Loucy (cell line): ENCODE results near the gene SPEG.

Experiments used
- H2AFZ ChIP-seq: fragments of 200-600 bp; sonication (generic); 2 replicates; pipeline ENCODE4 v1.6.0; 2016; ENCODE audit warnings: antibody characterized with exemption, mild to moderate bottlenecking, low read length, moderate library complexity
- H3F3A ChIP-seq: fragments of 200-600 bp; 2 replicates; pipeline ENCODE4 v1.6.0; 2016; ENCODE audit warnings: antibody characterized with exemption, low read depth, mild to moderate bottlenecking
- H3K27me3 ChIP-seq: fragments of 200-600 bp; sonication (generic); 2 replicates; pipeline ENCODE4 v1.6.1; 2014; ENCODE audit warnings: low read length, mild to moderate bottlenecking; ENCODE audit not compliant: insufficient read depth, poor library complexity, severe bottlenecking
- H3K36me3 ChIP-seq: fragments of 200-600 bp; sonication (generic); 2 replicates; pipeline ENCODE4 v1.6.1; 2016; ENCODE audit warnings: low read length; ENCODE audit not compliant: insufficient read depth
- H3K4me1 ChIP-seq: fragments of 200-600 bp; sonication (generic); 2 replicates; pipeline ENCODE4 v1.5.1; 2014; ENCODE audit warnings: low read length, mild to moderate bottlenecking; ENCODE audit not compliant: insufficient read depth, poor library complexity, severe bottlenecking
- H3K4me2 ChIP-seq: fragments of 200-600 bp; sonication (generic); 2 replicates; pipeline ENCODE4 v1.6.0; 2014; ENCODE audit warnings: antibody characterized with exemption, low read length, low read depth, mild to moderate bottlenecking; ENCODE audit not compliant: poor library complexity, severe bottlenecking
- H3K4me3 ChIP-seq: fragments of 200-600 bp; sonication (generic); 2 replicates; pipeline ENCODE4 v1.5.1; 2014; ENCODE audit warnings: low read length, mild to moderate bottlenecking, mixed read lengths; ENCODE audit not compliant: poor library complexity, severe bottlenecking
- H3K79me2 ChIP-seq: fragments of 200-600 bp; sonication (generic); 2 replicates; pipeline ENCODE4 v1.6.1; 2014; ENCODE audit warnings: low read length; ENCODE audit not compliant: insufficient read depth
- H3K9ac ChIP-seq: fragments of 200-600 bp; sonication (generic); 2 replicates; pipeline ENCODE4 v1.6.0; 2014; ENCODE audit warnings: mild to moderate bottlenecking, low read depth, low read length, moderate library complexity; ENCODE audit not compliant: poor library complexity, severe bottlenecking
- H3K9me2 ChIP-seq: fragments of 200-600 bp; sonication (generic); replicated peaks from 2 replicates; pipeline ENCODE4 v1.6.1; 2016; ENCODE audit warnings: low read depth, low read length, mixed read lengths
- H3K9me3 ChIP-seq: fragments of 200-600 bp; sonication (generic); 2 replicates; pipeline ENCODE4 v1.6.1; 2014; ENCODE audit warnings: mild to moderate bottlenecking, antibody characterized with exemption, low read length, low read depth; ENCODE audit not compliant: insufficient read depth
- H4K20me1 ChIP-seq: fragments of 200-600 bp; sonication (generic); 2 replicates; pipeline ENCODE4 v1.6.0; 2014; ENCODE audit warnings: antibody characterized with exemption, low read length, mild to moderate bottlenecking; ENCODE audit not compliant: insufficient read depth, poor library complexity, severe bottlenecking
- EZH2phosphoT487 ChIP-seq: fragments of 200-600 bp; IDR thresholded peaks from 2 replicates; pipeline ENCODE4 v1.6.1; 2018; ENCODE audit warnings: antibody characterized with exemption, mild to moderate bottlenecking, moderate library complexity, borderline replicate concordance
- TF ChIP-seq, protein P1 (sequence below): fragments of 200-600 bp; sonication (generic); conservative IDR thresholded peaks from 2 replicates; pipeline ENCODE4 v1.5.1; 2014; ENCODE audit warnings: mild to moderate bottlenecking, antibody characterized with exemption, low read length

SPEG gene

DNA sequence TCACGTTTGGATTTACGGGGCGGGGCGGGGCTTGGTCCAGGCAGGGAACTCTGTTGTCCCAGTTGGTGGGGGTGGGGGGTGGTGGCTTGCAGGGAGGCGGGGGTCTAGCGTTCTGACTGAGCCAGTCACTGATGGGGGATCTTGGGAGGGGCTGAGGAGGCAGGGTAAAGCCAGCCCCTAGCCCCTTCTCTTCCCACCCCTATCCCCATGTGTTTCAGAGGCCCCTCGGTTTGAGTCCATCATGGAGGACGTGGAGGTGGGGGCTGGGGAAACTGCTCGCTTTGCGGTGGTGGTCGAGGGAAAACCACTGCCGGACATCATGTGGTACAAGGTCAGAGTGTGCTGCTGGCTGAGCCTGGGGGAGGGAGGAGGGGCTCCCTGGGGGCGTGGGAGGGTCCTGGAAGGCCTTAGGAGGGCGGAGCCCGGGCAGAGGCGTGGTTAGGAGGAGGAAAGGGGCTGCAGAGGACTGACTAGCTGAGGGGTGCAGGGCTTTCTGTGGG, 42.1 kb downstream of the SPEG start:
- Histone ChIP-seq H3K36me3 (no peaks in the 10 kb centered on the region), H3K79me2 (no peaks in the 10 kb centered on the region), H2AFZ (no peak overlapping the region), H3K4me2 (no peak overlapping the region), H3K4me1 (no peaks in the 10 kb centered on the region), H3K9ac (no peak overlapping the region), H3F3A (no peaks in the 10 kb centered on the region), H3K9me3 (no peaks in the 10 kb centered on the region), H3K9me2 (no peaks in the 10 kb centered on the region), H3K27me3 (no peaks in the 10 kb centered on the region), H3K4me3 (no peak overlapping the region), H4K20me1 (no peaks in the 10 kb centered on the region)
- TF ChIP-seq, protein P1, sequence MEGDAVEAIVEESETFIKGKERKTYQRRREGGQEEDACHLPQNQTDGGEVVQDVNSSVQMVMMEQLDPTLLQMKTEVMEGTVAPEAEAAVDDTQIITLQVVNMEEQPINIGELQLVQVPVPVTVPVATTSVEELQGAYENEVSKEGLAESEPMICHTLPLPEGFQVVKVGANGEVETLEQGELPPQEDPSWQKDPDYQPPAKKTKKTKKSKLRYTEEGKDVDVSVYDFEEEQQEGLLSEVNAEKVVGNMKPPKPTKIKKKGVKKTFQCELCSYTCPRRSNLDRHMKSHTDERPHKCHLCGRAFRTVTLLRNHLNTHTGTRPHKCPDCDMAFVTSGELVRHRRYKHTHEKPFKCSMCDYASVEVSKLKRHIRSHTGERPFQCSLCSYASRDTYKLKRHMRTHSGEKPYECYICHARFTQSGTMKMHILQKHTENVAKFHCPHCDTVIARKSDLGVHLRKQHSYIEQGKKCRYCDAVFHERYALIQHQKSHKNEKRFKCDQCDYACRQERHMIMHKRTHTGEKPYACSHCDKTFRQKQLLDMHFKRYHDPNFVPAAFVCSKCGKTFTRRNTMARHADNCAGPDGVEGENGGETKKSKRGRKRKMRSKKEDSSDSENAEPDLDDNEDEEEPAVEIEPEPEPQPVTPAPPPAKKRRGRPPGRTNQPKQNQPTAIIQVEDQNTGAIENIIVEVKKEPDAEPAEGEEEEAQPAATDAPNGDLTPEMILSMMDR: no peak
- TF ChIP-seq EZH2phosphoT487: no peak

DNA sequence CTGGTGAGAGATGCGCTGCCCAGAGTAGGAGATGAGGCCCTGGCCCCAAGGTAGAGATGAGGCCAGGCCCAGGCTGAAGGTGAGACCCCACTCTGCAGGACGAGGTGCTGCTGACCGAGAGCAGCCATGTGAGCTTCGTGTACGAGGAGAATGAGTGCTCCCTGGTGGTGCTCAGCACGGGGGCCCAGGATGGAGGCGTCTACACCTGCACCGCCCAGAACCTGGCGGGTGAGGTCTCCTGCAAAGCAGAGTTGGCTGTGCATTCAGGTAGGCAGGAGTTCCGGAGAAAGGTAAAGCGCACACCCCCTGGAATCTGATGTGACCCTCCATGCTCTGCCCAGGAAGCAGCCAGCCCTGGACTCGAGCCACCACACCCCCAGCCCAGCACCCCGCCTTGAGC, 42.5 kb downstream of the SPEG start:
- Histone ChIP-seq H2AFZ (no peak overlapping the region), H4K20me1 (no peaks in the 10 kb centered on the region), H3K4me2 (no peak overlapping the region), H3K36me3 (no peaks in the 10 kb centered on the region), H3F3A (no peaks in the 10 kb centered on the region), H3K79me2 (no peaks in the 10 kb centered on the region), H3K4me3 (no peak overlapping the region), H3K27me3 (no peaks in the 10 kb centered on the region), H3K4me1 (no peaks in the 10 kb centered on the region), H3K9ac (no peak overlapping the region), H3K9me2 (no peaks in the 10 kb centered on the region), H3K9me3 (no peaks in the 10 kb centered on the region)
- TF ChIP-seq, protein P1: no peak
- TF ChIP-seq EZH2phosphoT487: no peak

DNA sequence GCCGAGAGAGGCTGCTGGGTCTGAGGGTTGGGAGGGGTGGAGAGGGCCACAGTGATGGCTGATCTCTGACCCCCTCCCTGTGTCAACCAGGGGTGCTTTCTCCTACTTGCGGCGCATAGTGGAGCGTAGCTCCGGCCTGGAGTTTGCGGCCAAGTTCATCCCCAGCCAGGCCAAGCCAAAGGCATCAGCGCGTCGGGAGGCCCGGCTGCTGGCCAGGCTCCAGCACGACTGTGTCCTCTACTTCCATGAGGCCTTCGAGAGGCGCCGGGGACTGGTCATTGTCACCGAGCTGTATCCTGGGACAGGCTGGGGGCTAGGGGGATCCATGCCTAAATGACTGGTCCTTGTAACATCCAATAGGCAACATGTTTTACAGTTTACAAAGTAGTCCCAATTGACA, 43.2 kb downstream of the SPEG start:
- H3K27me3 ChIP-seq: no peaks in the 10 kb centered on the region
- no peak overlapping the region for H2AFZ ChIP-seq
- H3K4me2 ChIP-seq: no peak overlapping the region
- H3K4me1 ChIP-seq: no peaks in the 10 kb centered on the region
- H4K20me1 ChIP-seq: no peaks in the 10 kb centered on the region
- no peaks in the 10 kb centered on the region for H3K9me2 ChIP-seq
- TF ChIP-seq, protein P1: no peak
- no peak for TF ChIP-seq EZH2phosphoT487
- no peaks in the 10 kb centered on the region for H3K9me3 ChIP-seq
- H3K36me3 ChIP-seq: no peaks in the 10 kb centered on the region
- H3K4me3 ChIP-seq: no peak overlapping the region
- no peaks in the 10 kb centered on the region for H3K79me2 ChIP-seq
- H3K9ac ChIP-seq: no peak overlapping the region
- H3F3A ChIP-seq: no peaks in the 10 kb centered on the region
